Naive B cell (primary cell): ENCODE measurements around the gene VPS8. TPM values are rescaled to one million over a fixed set of nuclear protein-coding genes. Genes with fewer than 3 reads are reported as not detected.
A peak's percentile ranks its signal among the peaks of the same experiment; 100 is the strongest.
"Not testable (repeated sequence)": the region's sequence is repeated elsewhere in the genome, so short reads cannot be mapped to it uniquely, and the experiment has no call there.

Experiments used
- ATAC-seq, 2 donors: fragments of 150-1000 bp; cut with Tn5 transposase; 2 replicates each; pipeline ENCODE4 v1.10.0; 2021; ENCODE audit warnings: low read depth in 2 of 2, mild to moderate bottlenecking in 2 of 2, moderate library complexity in 2 of 2
- DNase-seq: peaks from one replicate; pipeline ENCODE4 v3.0.0; 2022
- H3K27ac Mint-ChIP-seq, 6 donors: one replicate each; pipeline ENCODE4 v1.8.0; 2020 to 2022; ENCODE audit warnings: mild to moderate bottlenecking in 6 of 6, mixed read lengths in 6 of 6, moderate library complexity in 5 of 6, inconsistent platforms in 2 of 6
- H3K27me3 Mint-ChIP-seq, 3 donors: one replicate each; pipeline ENCODE4 v1.8.0; 2021 to 2022; ENCODE audit warnings: mixed read lengths in 3 of 3, mild to moderate bottlenecking in 1 of 3
- H3K36me3 Mint-ChIP-seq, 2 donors: one replicate each; pipeline ENCODE4 v1.8.0; 2020 to 2022; ENCODE audit warnings: mixed read lengths in 2 of 2, inconsistent platforms in 1 of 2, mild to moderate bottlenecking in 1 of 2
- H3K4me1 Mint-ChIP-seq, 3 donors: one replicate each; pipeline ENCODE4 v1.8.0; 2020 to 2022; ENCODE audit warnings: mixed read lengths in 3 of 3, inconsistent platforms in 1 of 3, mild to moderate bottlenecking in 1 of 3, moderate library complexity in 1 of 3
- H3K4me3 Mint-ChIP-seq, 8 donors: one replicate each; pipeline ENCODE4 v1.8.0; 2020 to 2022; ENCODE audit warnings: mild to moderate bottlenecking in 8 of 8, mixed read lengths in 8 of 8, moderate library complexity in 8 of 8, inconsistent platforms in 2 of 8
- H3K9me3 Mint-ChIP-seq, 7 donors: one replicate each; pipeline ENCODE4 v1.8.0; 2020 to 2022; ENCODE audit warnings: mixed read lengths in 7 of 7, mild to moderate bottlenecking in 5 of 7, inconsistent platforms in 2 of 7, moderate library complexity in 1 of 7
- polyA plus RNA-seq, 6 donors: library from polyadenylated mRNA; unstranded; fragments of 300-500 nt; fragmentation: Illumina TruSeq; gene quantifications; one replicate each; pipeline ENCODE4 v1.2.3, GENCODE V29; 2021; ENCODE audit warnings: low read depth in 6 of 6

The VPS8 gene
- polyA plus RNA-seq, 6 donors from 2014 or later = 19.4 to 33.2 (median 23.7) TPM

DNA sequence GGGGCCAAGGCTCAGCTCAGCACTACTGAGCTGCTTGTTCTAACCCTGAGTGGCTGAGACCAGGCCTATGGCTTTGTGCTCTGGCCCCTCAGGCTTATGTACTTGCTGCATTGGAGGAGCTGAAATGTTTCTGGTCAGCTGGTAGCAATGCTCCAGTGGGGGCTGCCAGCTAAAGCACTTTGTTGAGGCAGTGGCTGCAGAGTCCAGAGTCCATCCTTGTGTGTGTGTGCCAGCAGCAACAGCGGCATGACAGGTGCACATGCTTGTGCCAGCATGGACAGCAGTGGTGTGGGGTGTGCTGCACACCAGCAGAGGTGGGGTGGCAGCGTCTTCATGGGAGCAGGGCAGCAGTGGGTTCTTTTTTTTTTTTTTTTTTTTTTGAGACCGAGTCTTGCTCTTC is 169.1 kb downstream of the VPS8 start:
- Mint-ChIP-seq H3K4me3 (no peak overlapping the region), H3K36me3 (peaks cover 49 to 62% of the 10 kb centered on the region in 2 donors), H3K4me1 (peaks cover 6 to 12% (median 10%) of the 10 kb centered on the region in 3 donors), H3K27ac (no peak overlapping the region), H3K9me3 (peaks cover 0 to 5% (median 1%) of the 10 kb centered on the region in 7 donors), H3K27me3 (no peaks in the 10 kb centered on the region)
- DNase-seq (no peak), ATAC-seq (no peak)

DNA sequence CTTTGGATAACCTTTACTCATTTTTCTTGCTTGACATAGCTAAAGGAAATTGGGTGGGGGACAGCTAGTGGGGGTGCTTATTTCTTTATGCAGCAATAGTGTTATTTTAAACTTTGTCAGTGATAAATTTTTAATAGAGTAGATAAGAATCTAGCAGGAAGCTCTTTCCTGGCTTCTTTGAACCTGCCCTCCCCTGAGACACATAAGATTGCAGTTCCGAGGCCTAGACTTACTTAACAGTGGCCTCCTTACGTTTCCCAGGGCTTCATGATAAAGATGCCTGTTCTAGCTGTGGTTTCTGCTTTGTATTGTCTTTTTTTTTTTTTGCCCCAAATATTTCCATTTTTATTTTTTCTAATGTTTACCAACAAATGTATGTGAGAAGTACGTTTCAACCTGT is 170.1 kb downstream of the VPS8 start:
- peaks cover 41 to 57% of the 10 kb centered on the region in 2 donors for H3K36me3 Mint-ChIP-seq
- ATAC-seq (no peak), DNase-seq (no peak)
- H3K27me3 Mint-ChIP-seq = no peaks in the 10 kb centered on the region
- H3K9me3 Mint-ChIP-seq = peaks cover 0 to 2% (median 0%) of the 10 kb centered on the region in 7 donors
- H3K27ac Mint-ChIP-seq = no peak overlapping the region
- H3K4me3 Mint-ChIP-seq = no peak overlapping the region
- peaks cover 6 to 12% (median 10%) of the 10 kb centered on the region in 3 donors for H3K4me1 Mint-ChIP-seq

DNA sequence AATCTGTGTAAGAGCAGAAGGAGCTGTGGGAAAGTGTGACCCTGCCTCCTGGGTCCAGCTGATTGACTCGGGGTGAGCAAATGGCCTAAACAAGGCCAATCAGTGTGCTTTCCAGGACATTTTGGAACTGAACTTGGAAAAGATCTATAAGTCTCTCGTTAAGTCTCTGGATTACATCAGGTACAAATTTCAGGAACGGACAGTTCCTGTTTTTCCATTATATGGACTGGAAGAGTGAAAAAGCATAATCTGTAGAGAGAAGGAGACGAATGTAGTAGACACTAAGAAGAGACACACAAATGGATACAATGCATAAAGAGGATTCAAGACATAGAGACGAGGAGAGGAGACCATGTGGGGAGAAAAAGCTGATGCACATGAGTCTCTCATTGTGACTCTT is 173.6 kb downstream of the VPS8 start:
- H3K4me1 Mint-ChIP-seq = peaks cover 0 to 1% (median 0%) of the 10 kb centered on the region in 3 donors
- no peak overlapping the region for H3K4me3 Mint-ChIP-seq
- no peak for DNase-seq
- no peak for ATAC-seq
- H3K27me3 Mint-ChIP-seq = no peaks in the 10 kb centered on the region
- peaks cover 42 to 52% of the 10 kb centered on the region in 2 donors for H3K36me3 Mint-ChIP-seq
- H3K9me3 Mint-ChIP-seq = no peaks in the 10 kb centered on the region
- peak overlapping the region in 1 of 6 donors; percentile 62 for H3K27ac Mint-ChIP-seq

DNA sequence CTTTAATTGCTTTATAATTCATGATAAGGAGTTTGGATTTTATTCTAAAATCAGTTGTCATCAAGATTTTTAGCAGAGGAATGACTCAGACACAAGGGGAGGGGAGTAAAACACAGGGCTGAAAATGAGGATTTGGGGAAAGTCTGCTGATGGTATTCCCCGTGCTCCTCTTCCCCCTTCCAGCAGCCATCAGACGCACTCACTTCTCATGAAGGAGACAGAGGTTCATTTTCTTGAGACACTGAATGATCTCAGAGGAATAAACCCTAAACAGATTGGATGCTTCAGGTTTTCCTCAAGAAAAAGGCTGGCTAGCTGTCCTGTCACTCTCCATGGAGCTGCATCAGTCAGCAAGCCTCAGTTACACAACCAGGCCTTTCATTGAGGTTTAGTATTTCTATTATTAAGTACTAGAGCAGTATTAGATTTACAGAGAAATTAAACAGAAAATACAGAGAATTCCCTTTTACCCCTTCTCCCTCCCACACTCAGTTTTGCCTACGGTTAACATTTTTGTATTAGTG is 174.5 kb downstream of the VPS8 start:
- no peaks in the 10 kb centered on the region for H3K27me3 Mint-ChIP-seq
- ATAC-seq (no peak), DNase-seq (no peak)
- peaks cover 41 to 49% of the 10 kb centered on the region in 2 donors for H3K36me3 Mint-ChIP-seq
- no peaks in the 10 kb centered on the region for H3K9me3 Mint-ChIP-seq
- no peaks in the 10 kb centered on the region for H3K4me1 Mint-ChIP-seq
- H3K27ac Mint-ChIP-seq = no peak overlapping the region
- H3K4me3 Mint-ChIP-seq = no peak overlapping the region

DNA sequence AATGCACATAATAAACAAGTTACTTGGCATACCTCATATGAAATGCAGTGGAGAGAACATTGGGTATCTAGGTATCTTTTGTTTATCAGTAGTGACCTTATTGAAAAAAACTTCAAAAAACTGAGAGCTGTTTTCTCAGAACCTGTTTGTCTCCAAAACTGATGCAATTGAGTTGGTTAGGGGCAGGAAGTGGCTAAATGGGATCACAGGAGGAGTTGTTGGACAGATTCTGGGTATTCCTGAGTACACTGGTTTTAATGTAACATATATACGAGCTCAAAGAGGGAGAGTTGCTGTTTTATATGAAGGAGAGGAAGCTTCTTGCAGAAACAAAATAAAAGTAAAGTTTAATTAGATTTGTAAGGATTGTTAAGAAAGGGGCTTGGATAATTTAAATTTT is 181.4 kb downstream of the VPS8 start:
- Mint-ChIP-seq H3K9me3 (no peaks in the 10 kb centered on the region), H3K27ac (peak overlapping the region in 1 of 6 donors; percentile 73), H3K4me3 (no peak overlapping the region), H3K27me3 (no peaks in the 10 kb centered on the region), H3K4me1 (no peaks in the 10 kb centered on the region), H3K36me3 (peaks cover 18 to 26% of the 10 kb centered on the region in 2 donors)
- no peak for ATAC-seq
- no peak for DNase-seq

DNA sequence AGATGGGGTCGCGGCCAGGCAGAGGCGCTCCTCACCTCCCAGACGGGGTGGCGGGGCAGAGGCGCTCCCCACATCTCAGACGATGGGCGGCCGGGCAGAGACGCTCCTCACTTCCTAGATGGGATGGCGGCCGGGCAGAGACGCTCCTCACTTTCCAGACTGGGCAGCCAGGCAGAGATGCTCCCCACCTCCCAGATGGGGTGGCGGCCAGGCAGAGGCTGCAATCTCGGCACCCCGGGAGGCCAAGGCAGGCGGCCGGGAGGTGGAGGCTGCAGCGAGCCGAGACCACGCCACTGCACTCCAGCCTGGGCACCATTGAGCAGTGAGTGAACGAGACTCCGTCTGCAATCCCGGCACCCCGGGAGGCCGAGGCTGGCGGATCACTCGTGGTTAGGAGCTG is 191.9 kb downstream of the VPS8 start:
- H3K27me3 Mint-ChIP-seq, H3K4me3 Mint-ChIP-seq, ATAC-seq, H3K27ac Mint-ChIP-seq, DNase-seq, H3K4me1 Mint-ChIP-seq: not testable (repeated sequence)
- H3K36me3 Mint-ChIP-seq = peaks cover 65 to 71% of the 10 kb centered on the region in 2 donors
- H3K9me3 Mint-ChIP-seq = peaks cover 2 to 20% (median 10%) of the 10 kb centered on the region in 7 donors

DNA sequence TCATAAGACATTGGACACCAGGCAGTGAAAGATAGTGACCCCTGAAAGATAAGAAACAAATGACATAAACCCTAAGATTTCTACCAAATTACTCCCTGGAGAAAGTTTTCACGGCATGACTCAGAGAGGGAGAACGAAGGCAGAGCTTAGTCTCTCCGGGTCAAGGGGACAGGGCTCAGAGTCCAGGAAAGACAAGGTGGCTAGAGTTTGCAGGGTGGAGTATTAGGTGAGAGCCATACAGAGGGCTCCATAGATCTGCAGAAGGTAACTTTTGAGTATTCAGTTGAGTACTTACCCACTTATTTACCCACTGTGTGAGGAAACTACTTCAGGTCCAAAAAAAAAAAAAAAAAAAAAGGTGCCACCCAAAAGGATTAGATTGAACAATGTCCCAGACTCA is 197.7 kb downstream of the VPS8 start:
- peaks cover 7 to 37% (median 28%) of the 10 kb centered on the region in 7 donors for H3K9me3 Mint-ChIP-seq

DNA sequence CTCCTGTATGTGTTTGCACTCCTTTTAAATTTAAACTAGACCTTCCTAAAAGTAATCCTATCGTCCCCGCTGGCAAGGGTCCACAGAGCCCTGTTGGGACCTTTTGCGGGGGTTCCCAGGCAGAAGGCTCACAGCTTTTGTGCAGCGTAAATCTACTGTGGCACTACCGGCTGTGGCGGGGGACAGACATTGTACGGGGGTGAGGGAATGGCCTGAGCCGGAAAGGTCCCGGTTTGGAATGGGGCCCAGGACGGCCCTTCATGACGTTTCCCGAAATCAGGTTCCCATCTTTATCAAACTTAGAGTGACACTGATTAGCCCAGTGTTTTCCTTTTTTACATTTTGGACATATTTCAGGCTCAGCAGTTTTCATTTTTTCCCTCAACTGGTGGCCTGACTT is 205.6 kb downstream of the VPS8 start:
- H3K36me3 Mint-ChIP-seq = peaks cover 42 to 54% of the 10 kb centered on the region in 2 donors
- H3K4me1 Mint-ChIP-seq, H3K27me3 Mint-ChIP-seq: not testable (repeated sequence)

More for the DNA sequence above, 197.7 kb downstream of the VPS8 start:
- Mint-ChIP-seq H3K36me3 (peaks cover 66 to 67% of the 10 kb centered on the region in 2 donors), H3K4me1 (no peaks in the 10 kb centered on the region), H3K27ac (no peak overlapping the region), H3K4me3 (no peak overlapping the region), H3K27me3 (no peaks in the 10 kb centered on the region)
- ATAC-seq (no peak), DNase-seq (no peak)

DNA sequence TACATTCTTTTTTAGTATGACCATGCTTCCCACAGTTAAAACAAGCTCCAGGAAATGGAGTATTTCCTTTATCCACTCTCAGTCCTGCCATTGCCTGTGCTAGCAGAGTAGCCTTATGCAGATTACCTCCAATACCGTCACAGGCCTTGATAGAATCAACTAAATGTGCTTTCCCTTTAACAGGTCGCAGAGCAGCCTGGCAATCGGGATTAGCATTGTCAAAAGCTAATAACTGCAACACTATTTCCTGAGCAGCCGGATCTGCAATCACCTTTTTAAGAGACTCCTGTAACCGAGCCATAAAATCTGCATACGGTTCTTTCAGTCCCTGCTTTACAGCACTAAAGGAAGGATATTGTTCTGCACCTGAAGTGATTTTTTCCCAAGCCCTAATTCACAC is 206.0 kb downstream of the VPS8 start:
- not testable (repeated sequence) for H3K27me3 Mint-ChIP-seq, H3K4me1 Mint-ChIP-seq, ATAC-seq, DNase-seq, H3K4me3 Mint-ChIP-seq, H3K27ac Mint-ChIP-seq
- Mint-ChIP-seq H3K9me3 (peaks cover 5 to 24% (median 15%) of the 10 kb centered on the region in 7 donors), H3K36me3 (peaks cover 41 to 56% of the 10 kb centered on the region in 2 donors)

More for the DNA sequence above, 205.6 kb downstream of the VPS8 start:
- ATAC-seq, H3K4me3 Mint-ChIP-seq, DNase-seq, H3K27ac Mint-ChIP-seq: not testable (repeated sequence)
- peaks cover 5 to 24% (median 15%) of the 10 kb centered on the region in 7 donors for H3K9me3 Mint-ChIP-seq

DNA sequence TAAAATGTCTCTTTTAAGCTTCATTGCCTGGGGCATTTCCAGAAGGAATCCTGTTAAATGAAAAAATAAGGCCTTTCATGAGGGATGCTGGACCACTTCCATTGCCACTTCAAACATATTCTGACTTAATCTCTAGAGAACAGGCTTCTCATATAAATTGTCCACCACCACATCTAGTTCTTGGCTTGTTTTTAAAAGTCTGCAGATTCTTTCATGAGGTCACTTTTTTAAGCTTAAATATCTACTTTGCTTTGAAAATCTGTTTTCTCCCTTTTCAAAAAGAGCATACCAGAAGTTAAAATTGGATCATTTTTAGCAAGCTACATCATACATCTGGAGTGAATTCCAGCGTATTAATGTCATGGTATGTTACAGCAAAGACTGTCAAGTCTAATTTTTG is 209.3 kb downstream of the VPS8 start:
- Mint-ChIP-seq H3K27me3 (no peaks in the 10 kb centered on the region), H3K36me3 (peaks cover 45 to 46% of the 10 kb centered on the region in 2 donors), H3K27ac (no peak overlapping the region), H3K9me3 (peaks cover 5 to 24% (median 15%) of the 10 kb centered on the region in 7 donors), H3K4me3 (no peak overlapping the region), H3K4me1 (no peaks in the 10 kb centered on the region)
- no peak for DNase-seq
- no peak for ATAC-seq

DNA sequence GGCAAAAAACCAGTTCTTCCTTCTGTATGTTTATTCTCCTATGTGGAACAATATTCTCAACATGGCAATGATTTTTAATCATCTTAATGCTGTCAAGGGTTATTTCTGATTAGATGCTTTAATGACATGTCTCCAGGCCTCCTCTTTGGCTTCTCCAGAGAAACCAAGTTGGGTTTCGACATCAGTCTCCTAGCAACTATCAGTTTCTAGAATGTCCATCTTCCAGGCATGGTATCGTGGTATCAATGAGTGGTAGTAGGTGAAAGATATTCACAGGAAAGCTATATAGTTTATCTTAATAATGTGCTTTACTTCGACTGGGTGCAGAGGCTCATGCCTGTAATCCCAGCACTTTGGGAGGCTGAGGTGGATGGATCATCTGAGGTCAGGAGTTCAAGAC is 212.4 kb downstream of the VPS8 start:
- peaks cover 0 to 3% (median under 1%) of the 10 kb centered on the region in 7 donors for H3K9me3 Mint-ChIP-seq
- ATAC-seq (no peak), DNase-seq (no peak)
- H3K27me3 Mint-ChIP-seq = no peaks in the 10 kb centered on the region
- no peak overlapping the region for H3K27ac Mint-ChIP-seq
- peaks cover 35 to 36% of the 10 kb centered on the region in 2 donors for H3K36me3 Mint-ChIP-seq
- no peaks in the 10 kb centered on the region for H3K4me1 Mint-ChIP-seq
- H3K4me3 Mint-ChIP-seq = no peak overlapping the region

DNA sequence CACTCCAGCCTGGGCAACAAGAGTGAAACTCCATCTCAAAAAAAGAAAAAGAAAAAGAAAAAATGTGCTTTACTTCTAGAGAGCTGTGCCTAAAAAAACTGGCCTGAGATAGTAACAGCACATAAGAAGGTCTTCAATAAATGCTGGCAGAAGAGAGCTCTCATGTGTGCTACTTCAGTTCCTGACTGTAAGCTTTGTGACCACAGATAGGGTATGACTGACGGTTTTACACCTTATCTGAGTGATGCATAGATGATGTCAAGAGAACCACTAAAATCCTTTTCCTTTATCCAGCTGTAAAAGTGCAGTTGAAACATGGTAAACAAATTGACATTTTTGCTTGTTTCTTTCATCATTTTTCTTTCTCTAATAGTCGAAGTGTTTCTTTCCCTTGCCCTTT is 213.0 kb downstream of the VPS8 start:
- ATAC-seq = no peak
- Mint-ChIP-seq H3K9me3 (no peaks in the 10 kb centered on the region), H3K4me1 (no peaks in the 10 kb centered on the region), H3K4me3 (no peak overlapping the region), H3K36me3 (peaks cover 35 to 40% of the 10 kb centered on the region in 2 donors), H3K27me3 (no peaks in the 10 kb centered on the region), H3K27ac (peak overlapping the region in 2 of 6 donors; percentile 35 to 65)
- no peak for DNase-seq

DNA sequence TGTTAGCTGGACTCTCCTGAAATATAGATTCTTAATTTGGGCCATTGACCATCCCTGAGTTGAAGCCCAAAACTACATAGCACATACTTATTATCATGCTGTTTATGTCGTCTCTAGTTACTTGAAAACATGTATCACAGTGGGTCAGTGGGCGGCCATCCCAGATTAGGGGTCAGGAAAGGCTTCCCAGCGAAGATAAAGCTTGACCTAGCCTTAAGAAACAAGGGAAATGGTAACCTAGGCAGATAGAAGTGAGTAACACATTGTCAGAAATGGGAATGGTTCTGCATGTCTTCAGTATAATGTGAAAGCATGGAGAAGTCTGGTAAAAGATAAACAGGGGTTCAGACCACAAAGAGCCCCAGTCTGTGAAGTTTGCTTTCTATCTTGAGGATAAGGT is 216.2 kb downstream of the VPS8 start:
- peaks cover 45 to 57% of the 10 kb centered on the region in 2 donors for H3K36me3 Mint-ChIP-seq
- no peaks in the 10 kb centered on the region for H3K27me3 Mint-ChIP-seq
- peaks cover 0 to 2% (median 0%) of the 10 kb centered on the region in 7 donors for H3K9me3 Mint-ChIP-seq
- DNase-seq (no peak), ATAC-seq (no peak)
- no peak overlapping the region for H3K27ac Mint-ChIP-seq
- no peak overlapping the region for H3K4me3 Mint-ChIP-seq
- H3K4me1 Mint-ChIP-seq = no peaks in the 10 kb centered on the region

DNA sequence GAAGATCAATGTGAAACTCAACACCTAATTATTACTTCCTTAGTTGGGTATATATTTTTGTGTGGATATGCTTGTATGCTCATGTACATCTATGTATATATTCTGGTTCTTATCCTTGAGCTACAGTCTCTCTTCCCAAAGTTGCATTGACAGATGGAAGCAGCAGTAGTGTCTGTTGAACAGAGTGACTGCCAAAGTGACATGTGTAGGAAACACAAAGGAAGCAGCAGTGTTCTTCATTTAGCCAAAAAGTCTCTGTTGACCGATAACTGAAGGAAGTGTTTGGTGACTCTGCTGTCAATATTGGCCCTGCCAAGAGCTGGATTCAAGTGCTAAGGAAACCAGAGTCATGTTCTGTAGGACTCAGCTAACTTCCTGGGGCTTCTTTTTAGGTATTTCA is 217.1 kb downstream of the VPS8 start:
- Mint-ChIP-seq H3K27me3 (no peaks in the 10 kb centered on the region), H3K4me3 (no peak overlapping the region), H3K27ac (no peak overlapping the region), H3K36me3 (peaks cover 53 to 60% of the 10 kb centered on the region in 2 donors), H3K4me1 (no peaks in the 10 kb centered on the region), H3K9me3 (peaks cover 0 to 6% (median 2%) of the 10 kb centered on the region in 7 donors)
- DNase-seq (no peak), ATAC-seq (no peak)
